ENCODE measurements around the gene S1PR2. TPM values are rescaled to one million over a fixed set of nuclear protein-coding genes. Genes with fewer than 3 reads are reported as not detected.

Gene S1PR2
- total and polyA plus RNA-seq, 4 donors: 1.2 to 4.8 (median 3.3) TPM

DNA sequence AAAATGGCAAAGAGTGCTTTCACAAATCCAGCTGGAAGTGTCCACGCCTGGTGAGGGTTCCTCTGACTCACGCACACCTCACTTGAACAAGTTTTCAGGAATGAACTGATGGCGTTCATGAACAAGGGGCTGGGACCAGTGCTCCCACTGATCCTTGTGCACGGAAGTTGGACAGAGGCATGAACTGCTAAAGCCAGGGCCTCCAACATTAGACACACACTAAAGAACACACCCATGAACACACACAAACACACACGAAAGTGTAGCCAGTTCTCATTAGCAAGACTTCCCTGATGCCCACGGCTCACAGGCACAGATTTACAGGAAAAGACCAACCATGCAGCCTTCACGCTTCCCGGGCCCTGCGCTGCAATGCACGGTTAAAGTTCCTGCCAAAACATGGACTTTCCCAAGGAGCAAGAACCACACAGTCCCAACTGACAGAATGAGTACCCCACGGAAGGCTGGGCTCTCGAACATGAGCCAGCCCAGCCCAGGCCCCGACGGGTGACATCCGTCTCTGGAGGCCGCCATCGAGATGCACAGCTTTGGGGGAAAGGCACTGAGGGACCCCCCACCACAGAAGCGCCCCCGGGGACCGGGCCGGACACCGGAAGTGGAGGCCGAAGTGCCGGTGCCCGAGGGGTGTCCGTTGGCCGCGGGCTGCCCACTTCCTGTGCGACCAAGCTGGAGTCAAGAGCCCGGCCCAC is 37.2 kb downstream of the S1PR2 start:
- 4% methylated on average over 30 of the region's 30 CpGs for WGBS
- peak overlapping the region; percentile 82 to 84 for H3K27ac ChIP-seq (ENCODE audit: low read depth in 1 of 2, low read length in 2 of 2)
- TF ChIP-seq, protein P1, sequence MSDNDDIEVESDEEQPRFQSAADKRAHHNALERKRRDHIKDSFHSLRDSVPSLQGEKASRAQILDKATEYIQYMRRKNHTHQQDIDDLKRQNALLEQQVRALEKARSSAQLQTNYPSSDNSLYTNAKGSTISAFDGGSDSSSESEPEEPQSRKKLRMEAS (IDR thresholded peaks at IDR 0.05): no peak
- TF ChIP-seq, protein P2, sequence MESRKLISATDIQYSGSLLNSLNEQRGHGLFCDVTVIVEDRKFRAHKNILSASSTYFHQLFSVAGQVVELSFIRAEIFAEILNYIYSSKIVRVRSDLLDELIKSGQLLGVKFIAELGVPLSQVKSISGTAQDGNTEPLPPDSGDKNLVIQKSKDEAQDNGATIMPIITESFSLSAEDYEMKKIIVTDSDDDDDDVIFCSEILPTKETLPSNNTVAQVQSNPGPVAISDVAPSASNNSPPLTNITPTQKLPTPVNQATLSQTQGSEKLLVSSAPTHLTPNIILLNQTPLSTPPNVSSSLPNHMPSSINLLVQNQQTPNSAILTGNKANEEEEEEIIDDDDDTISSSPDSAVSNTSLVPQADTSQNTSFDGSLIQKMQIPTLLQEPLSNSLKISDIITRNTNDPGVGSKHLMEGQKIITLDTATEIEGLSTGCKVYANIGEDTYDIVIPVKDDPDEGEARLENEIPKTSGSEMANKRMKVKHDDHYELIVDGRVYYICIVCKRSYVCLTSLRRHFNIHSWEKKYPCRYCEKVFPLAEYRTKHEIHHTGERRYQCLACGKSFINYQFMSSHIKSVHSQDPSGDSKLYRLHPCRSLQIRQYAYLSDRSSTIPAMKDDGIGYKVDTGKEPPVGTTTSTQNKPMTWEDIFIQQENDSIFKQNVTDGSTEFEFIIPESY (IDR thresholded peaks at IDR 0.05): no peak
- TF ChIP-seq, protein P3, sequence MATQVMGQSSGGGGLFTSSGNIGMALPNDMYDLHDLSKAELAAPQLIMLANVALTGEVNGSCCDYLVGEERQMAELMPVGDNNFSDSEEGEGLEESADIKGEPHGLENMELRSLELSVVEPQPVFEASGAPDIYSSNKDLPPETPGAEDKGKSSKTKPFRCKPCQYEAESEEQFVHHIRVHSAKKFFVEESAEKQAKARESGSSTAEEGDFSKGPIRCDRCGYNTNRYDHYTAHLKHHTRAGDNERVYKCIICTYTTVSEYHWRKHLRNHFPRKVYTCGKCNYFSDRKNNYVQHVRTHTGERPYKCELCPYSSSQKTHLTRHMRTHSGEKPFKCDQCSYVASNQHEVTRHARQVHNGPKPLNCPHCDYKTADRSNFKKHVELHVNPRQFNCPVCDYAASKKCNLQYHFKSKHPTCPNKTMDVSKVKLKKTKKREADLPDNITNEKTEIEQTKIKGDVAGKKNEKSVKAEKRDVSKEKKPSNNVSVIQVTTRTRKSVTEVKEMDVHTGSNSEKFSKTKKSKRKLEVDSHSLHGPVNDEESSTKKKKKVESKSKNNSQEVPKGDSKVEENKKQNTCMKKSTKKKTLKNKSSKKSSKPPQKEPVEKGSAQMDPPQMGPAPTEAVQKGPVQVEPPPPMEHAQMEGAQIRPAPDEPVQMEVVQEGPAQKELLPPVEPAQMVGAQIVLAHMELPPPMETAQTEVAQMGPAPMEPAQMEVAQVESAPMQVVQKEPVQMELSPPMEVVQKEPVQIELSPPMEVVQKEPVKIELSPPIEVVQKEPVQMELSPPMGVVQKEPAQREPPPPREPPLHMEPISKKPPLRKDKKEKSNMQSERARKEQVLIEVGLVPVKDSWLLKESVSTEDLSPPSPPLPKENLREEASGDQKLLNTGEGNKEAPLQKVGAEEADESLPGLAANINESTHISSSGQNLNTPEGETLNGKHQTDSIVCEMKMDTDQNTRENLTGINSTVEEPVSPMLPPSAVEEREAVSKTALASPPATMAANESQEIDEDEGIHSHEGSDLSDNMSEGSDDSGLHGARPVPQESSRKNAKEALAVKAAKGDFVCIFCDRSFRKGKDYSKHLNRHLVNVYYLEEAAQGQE (IDR thresholded peaks at IDR 0.05): no peak
- TF ChIP-seq FOXA2 (IDR thresholded peaks at IDR 0.05): no peak
- peak in 1 of 2 donors; percentile 73 for TF ChIP-seq GABPA (IDR thresholded peaks at IDR 0.05 in 1 of 2, conservative IDR thresholded peaks at IDR 0.05 in 1 of 2)
- H3K27me3 ChIP-seq (ENCODE audit: control insufficient read depth in 4 of 4, insufficient read depth in 4 of 4, low read length in 3 of 4): no peaks in the 10 kb centered on the region
- DNase-seq (ENCODE audit: low spot score): no peak
- H3K4me3 ChIP-seq (ENCODE audit: low read depth in 1 of 3, low read length in 3 of 3): peak overlapping the region; percentile 90 to 98 (median 91)
- H3K4me1 ChIP-seq (ENCODE audit: control insufficient read depth in 4 of 4, insufficient read depth in 4 of 4, low read length in 3 of 4): peaks cover 11 to 28% (median 14%) of the 10 kb centered on the region in 4 donors
- H3K9ac ChIP-seq (ENCODE audit: low read depth in 1 of 2, low read length in 2 of 2): peak overlapping the region; percentile 50 to 78
- H3K36me3 ChIP-seq (ENCODE audit: control insufficient read depth in 4 of 4, insufficient read depth in 3 of 4, low read depth in 1 of 4, low read length in 3 of 4): no peaks in the 10 kb centered on the region
- H3K9me3 ChIP-seq (ENCODE audit: control insufficient read depth in 4 of 4, low read length in 3 of 4): no peaks in the 10 kb centered on the region

DNA sequence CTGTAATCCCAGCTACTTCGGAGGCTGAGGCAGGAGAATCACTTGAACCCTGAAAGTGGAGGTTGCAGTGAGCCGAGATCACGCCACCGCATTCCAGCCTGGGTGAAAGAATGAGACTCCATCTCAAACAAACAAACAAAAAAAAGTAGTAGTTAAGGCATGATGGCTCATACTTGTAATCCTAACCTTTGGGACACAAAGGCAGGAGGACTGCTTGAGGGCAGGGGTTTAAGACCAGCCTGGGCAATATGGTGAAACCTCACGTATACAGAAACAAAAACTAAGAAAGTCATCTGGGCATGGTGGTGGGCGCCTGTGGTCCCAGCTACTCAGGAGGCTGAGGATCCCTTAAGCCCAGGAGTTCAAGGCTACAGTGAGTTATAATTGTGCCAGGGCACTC is 38.2 kb downstream of the S1PR2 start:
- no peak for TF ChIP-seq NR2F2 (IDR thresholded peaks at IDR 0.05)
- TF ChIP-seq, protein P2 (IDR thresholded peaks at IDR 0.05): no peak
- no peak for TF ChIP-seq RXRA (IDR thresholded peaks at IDR 0.05)
- no peak for TF ChIP-seq JUND (IDR thresholded peaks at IDR 0.05)
- TF ChIP-seq HNF4A (conservative IDR thresholded peaks at IDR 0.05): no peak
- no peak for TF ChIP-seq YY1 (IDR thresholded peaks at IDR 0.05)
- no peak for TF ChIP-seq SP1 (IDR thresholded peaks at IDR 0.05)
- no peak for TF ChIP-seq TAF1 (conservative IDR thresholded peaks at IDR 0.05)
- TF ChIP-seq, protein P1 (IDR thresholded peaks at IDR 0.05): no peak
- no peak for TF ChIP-seq HNF4G (IDR thresholded peaks at IDR 0.05)
- TF ChIP-seq GABPA (IDR thresholded peaks at IDR 0.05 in 1 of 2, conservative IDR thresholded peaks at IDR 0.05 in 1 of 2): no peak
- no peak overlapping the region for H3K4me3 ChIP-seq (ENCODE audit: low read depth in 1 of 3, low read length in 3 of 3)
- no peaks in the 10 kb centered on the region for H3K9me3 ChIP-seq (ENCODE audit: control insufficient read depth in 4 of 4, low read length in 3 of 4)
- WGBS: 89% methylated on average over 6 of the region's 6 CpGs
- no peak overlapping the region for H3K9ac ChIP-seq (ENCODE audit: low read depth in 1 of 2, low read length in 2 of 2)
- H3K27me3 ChIP-seq (ENCODE audit: control insufficient read depth in 4 of 4, insufficient read depth in 4 of 4, low read length in 3 of 4): no peaks in the 10 kb centered on the region
- no peak for DNase-seq (ENCODE audit: low spot score)
- peaks cover 11 to 28% (median 14%) of the 10 kb centered on the region in 4 donors for H3K4me1 ChIP-seq (ENCODE audit: control insufficient read depth in 4 of 4, insufficient read depth in 4 of 4, low read length in 3 of 4)
- H3K36me3 ChIP-seq (ENCODE audit: control insufficient read depth in 4 of 4, insufficient read depth in 3 of 4, low read depth in 1 of 4, low read length in 3 of 4): no peaks in the 10 kb centered on the region
- no peak overlapping the region for H3K27ac ChIP-seq (ENCODE audit: low read depth in 1 of 2, low read length in 2 of 2)
